HG03095 (cell line): ENCODE measurements around the gene GAREM2.

Experiments
- ATAC-seq: cut with Tn5 transposase; IDR thresholded peaks from one replicate; pipeline ENCODE4 v1.9.1; 2021; ENCODE audit warnings: moderate library complexity; ENCODE audit not compliant: unreplicated experiment

The GAREM2 gene

GRCh38 chr2:26169226-26169625 lies 3.7 kb upstream of the GAREM2 start:
- ATAC-seq = no peak

- no peak for ATAC-seq
These were observed 3.0 kb upstream of the GAREM2 start for GRCh38 chr2:26169681-26170414.

- ATAC-seq = no peak
These were observed 2.1 kb upstream of the GAREM2 start for GRCh38 chr2:26170795-26171194.

- no peak for ATAC-seq
These were observed 558 bp upstream of the GAREM2 start for GRCh38 chr2:26172189-26172870.

GRCh38 chr2:26173776-26174482 lies 1.0 kb downstream of the GAREM2 start:
- ATAC-seq = no peak

GRCh38 chr2:26174691-26175465 lies 2.0 kb downstream of the GAREM2 start:
- ATAC-seq = no peak

GRCh38 chr2:26175466-26176278 lies 2.8 kb downstream of the GAREM2 start:
- ATAC-seq = no peak

GRCh38 chr2:26176279-26176615 lies 3.4 kb downstream of the GAREM2 start:
- no peak for ATAC-seq

GRCh38 chr2:26177122-26177521 lies 4.2 kb downstream of the GAREM2 start:
- ATAC-seq = no peak

- no peak for ATAC-seq
These were observed 5.4 kb downstream of the GAREM2 start for GRCh38 chr2:26178246-26178645.

- ATAC-seq = no peak
These were observed 6.0 kb downstream of the GAREM2 start for GRCh38 chr2:26178746-26179436.

GRCh38 chr2:26179446-26179913 lies 6.6 kb downstream of the GAREM2 start:
- no peak for ATAC-seq

- ATAC-seq = no peak
These were observed 9.6 kb downstream of the GAREM2 start for GRCh38 chr2:26182441-26182840.

- no peak for ATAC-seq
These were observed 10.2 kb downstream of the GAREM2 start for GRCh38 chr2:26182887-26183630.

GRCh38 chr2:26184121-26184520 lies 11.2 kb downstream of the GAREM2 start:
- no peak for ATAC-seq

GRCh38 chr2:26184555-26185303 lies 11.8 kb downstream of the GAREM2 start:
- ATAC-seq = peak; percentile 82

GRCh38 chr2:26185304-26185928 lies 12.5 kb downstream of the GAREM2 start:
- ATAC-seq = no peak
